ENCODE measurements around the gene TMEM72.

DNA sequence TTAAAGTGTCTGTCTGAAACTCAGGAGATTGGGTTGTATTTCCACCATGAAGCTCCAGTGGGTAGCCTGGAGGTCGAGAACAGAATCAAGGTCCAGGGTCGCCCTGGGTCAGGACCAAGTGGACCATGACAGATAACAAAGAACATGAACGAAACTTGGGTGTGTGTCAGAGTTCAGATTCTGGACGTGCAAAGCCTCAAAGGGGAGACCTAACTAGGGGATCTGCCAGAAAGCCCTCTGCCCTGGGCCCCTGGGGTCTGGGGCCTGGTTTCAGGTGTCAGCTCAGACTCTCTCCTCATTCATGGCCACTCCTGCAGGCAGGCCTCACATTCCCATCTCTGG lies 50.1 kb downstream of the TMEM72 start:
- TF ChIP-seq, protein P1, sequence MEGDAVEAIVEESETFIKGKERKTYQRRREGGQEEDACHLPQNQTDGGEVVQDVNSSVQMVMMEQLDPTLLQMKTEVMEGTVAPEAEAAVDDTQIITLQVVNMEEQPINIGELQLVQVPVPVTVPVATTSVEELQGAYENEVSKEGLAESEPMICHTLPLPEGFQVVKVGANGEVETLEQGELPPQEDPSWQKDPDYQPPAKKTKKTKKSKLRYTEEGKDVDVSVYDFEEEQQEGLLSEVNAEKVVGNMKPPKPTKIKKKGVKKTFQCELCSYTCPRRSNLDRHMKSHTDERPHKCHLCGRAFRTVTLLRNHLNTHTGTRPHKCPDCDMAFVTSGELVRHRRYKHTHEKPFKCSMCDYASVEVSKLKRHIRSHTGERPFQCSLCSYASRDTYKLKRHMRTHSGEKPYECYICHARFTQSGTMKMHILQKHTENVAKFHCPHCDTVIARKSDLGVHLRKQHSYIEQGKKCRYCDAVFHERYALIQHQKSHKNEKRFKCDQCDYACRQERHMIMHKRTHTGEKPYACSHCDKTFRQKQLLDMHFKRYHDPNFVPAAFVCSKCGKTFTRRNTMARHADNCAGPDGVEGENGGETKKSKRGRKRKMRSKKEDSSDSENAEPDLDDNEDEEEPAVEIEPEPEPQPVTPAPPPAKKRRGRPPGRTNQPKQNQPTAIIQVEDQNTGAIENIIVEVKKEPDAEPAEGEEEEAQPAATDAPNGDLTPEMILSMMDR (IDR thresholded peaks at IDR 0.05 in 2 of 3, conservative IDR thresholded peaks at IDR 0.05 in 1 of 3; ENCODE audit: borderline replicate concordance in 1 of 3, insufficient read depth in 1 of 3, low read depth in 2 of 3, low read length in 2 of 3), result no peak
- TF ChIP-seq POLR2A (IDR thresholded peaks at IDR 0.05; ENCODE audit: borderline replicate concordance, extremely low read depth, insufficient read depth, insufficient read length) (no peak), POLR2AphosphoS5 (IDR thresholded peaks at IDR 0.05; ENCODE audit: low read depth, low read length) (no peak)

Data from HCT116 (cell line).